Neural crest cell (in vitro differentiated cells): ENCODE results near the gene COL18A1. TPM values are rescaled to one million over a fixed set of nuclear protein-coding genes. Genes with fewer than 3 reads are reported as not detected.

Experiments used
- DNase-seq: peaks from one replicate; pipeline ENCODE4 v3.0.0; 2021; ENCODE audit warnings: low read depth, mixed read lengths, low spot score
- H3K27ac Mint-ChIP-seq: one replicate; pipeline ENCODE4 v1.8.0; 2021; ENCODE audit warnings: mild to moderate bottlenecking, mixed read lengths; ENCODE audit not compliant: unreplicated experiment
- H3K27me3 Mint-ChIP-seq: 2 replicates; pipeline ENCODE4 v1.8.0; 2021; ENCODE audit warnings: low read depth, mild to moderate bottlenecking, mixed read lengths
- H3K36me3 Mint-ChIP-seq: 2 replicates; pipeline ENCODE4 v1.8.0; 2021; ENCODE audit warnings: low read depth, mild to moderate bottlenecking, mixed read lengths
- H3K4me1 Mint-ChIP-seq: 2 replicates; pipeline ENCODE4 v1.8.0; 2021; ENCODE audit warnings: mixed read lengths
- H3K4me3 Mint-ChIP-seq: one replicate; pipeline ENCODE4 v1.8.0; 2021; ENCODE audit warnings: mild to moderate bottlenecking, mixed read lengths
- H3K9me3 Mint-ChIP-seq: 2 replicates; pipeline ENCODE4 v1.8.0; 2021; ENCODE audit warnings: mixed read lengths
- total RNA-seq: library from RNA; stranded (reverse); gene quantifications from 2 replicates; pipeline ENCODE4 v1.2.1, GENCODE V29; 2021
- TF ChIP-seq, protein P1 (sequence below): fragments of 200-600 bp; sonication (generic); conservative IDR thresholded peaks from 2 replicates; pipeline ENCODE4 v1.5.0; 2021; ENCODE audit warnings: antibody characterized with exemption, mild to moderate bottlenecking

Gene COL18A1
- total RNA-seq, 1 donor from 2014 or later: 19.2 TPM

DNA sequence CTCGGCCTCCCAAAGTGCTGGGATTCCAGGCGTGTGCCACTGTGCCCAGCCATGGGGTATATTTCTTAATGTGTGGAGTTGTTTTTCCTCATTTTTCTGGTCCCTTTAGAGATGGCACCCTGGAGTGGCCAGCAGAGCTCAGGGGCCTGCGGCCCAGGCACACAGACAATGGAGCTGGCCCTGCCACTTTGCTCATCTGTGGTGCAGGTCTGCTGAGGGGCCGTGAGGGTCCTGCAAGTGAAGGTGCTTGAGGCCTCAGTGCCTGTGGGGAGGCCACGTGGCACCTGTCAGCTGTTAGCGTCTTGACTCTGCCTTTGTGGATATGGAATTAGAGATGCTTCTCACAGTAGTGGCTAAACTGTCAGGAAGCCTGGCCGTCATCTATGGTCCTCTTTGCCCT, 7.5 kb downstream of the COL18A1 start:
- Mint-ChIP-seq H3K9me3 (no peaks in the 10 kb centered on the region), H3K27me3 (peaks cover 35% of the 10 kb centered on the region), H3K4me3 (no peak overlapping the region), H3K36me3 (no peaks in the 10 kb centered on the region), H3K27ac (no peak overlapping the region), H3K4me1 (peaks cover 21% of the 10 kb centered on the region)
- DNase-seq: no peak
- TF ChIP-seq, protein P1, sequence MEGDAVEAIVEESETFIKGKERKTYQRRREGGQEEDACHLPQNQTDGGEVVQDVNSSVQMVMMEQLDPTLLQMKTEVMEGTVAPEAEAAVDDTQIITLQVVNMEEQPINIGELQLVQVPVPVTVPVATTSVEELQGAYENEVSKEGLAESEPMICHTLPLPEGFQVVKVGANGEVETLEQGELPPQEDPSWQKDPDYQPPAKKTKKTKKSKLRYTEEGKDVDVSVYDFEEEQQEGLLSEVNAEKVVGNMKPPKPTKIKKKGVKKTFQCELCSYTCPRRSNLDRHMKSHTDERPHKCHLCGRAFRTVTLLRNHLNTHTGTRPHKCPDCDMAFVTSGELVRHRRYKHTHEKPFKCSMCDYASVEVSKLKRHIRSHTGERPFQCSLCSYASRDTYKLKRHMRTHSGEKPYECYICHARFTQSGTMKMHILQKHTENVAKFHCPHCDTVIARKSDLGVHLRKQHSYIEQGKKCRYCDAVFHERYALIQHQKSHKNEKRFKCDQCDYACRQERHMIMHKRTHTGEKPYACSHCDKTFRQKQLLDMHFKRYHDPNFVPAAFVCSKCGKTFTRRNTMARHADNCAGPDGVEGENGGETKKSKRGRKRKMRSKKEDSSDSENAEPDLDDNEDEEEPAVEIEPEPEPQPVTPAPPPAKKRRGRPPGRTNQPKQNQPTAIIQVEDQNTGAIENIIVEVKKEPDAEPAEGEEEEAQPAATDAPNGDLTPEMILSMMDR: no peak

DNA sequence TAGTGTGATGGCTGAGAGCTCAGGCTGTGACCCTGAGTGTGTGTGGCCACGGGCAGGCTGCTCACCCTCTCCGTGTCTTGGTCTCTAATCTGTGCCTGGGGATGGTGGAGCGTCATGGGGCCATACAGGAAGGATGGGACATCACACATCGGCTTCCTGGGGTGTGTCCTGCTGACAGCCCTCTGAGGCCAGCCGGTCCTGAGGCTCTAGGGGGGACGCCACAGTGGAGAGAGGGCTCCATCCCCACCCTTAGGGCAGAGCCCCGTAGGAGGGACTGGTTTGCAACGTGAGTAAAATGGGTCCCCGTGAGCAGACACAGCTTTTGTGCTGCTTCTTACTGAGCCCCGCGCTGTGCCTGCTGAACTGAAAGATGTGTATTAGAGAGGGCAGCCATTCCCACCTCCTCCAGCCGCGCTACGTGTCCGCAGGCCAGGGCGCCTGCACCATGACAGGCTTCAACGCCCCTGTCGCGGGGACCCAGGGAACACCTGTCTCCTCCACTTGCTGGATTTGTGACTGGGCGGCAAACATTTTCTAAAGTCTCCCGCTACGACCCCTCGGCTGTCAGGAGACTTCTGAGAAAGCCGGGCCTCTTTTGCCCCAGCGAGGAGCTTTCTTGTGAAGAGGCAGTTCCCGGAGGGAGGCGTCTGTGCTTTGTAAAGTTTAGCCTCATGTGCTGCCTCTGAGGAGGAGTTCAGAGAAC, 8.1 kb downstream of the COL18A1 start:
- DNase-seq: no peak
- TF ChIP-seq, protein P1: no peak
- Mint-ChIP-seq H3K36me3 (no peaks in the 10 kb centered on the region), H3K4me1 (peaks cover 21% of the 10 kb centered on the region), H3K27ac (no peak overlapping the region), H3K27me3 (peaks cover 29% of the 10 kb centered on the region), H3K9me3 (no peaks in the 10 kb centered on the region), H3K4me3 (no peak overlapping the region)

- no peak for DNase-seq
- H3K9me3 Mint-ChIP-seq: no peaks in the 10 kb centered on the region
- no peak overlapping the region for H3K4me3 Mint-ChIP-seq
- H3K27me3 Mint-ChIP-seq: peaks cover 27% of the 10 kb centered on the region
- peaks cover 22% of the 10 kb centered on the region for H3K4me1 Mint-ChIP-seq
- no peaks in the 10 kb centered on the region for H3K36me3 Mint-ChIP-seq
- TF ChIP-seq, protein P1: no peak
- H3K27ac Mint-ChIP-seq: no peak overlapping the region
Measured at GRCh38 chr21:45413922-45414321, 9.0 kb downstream of the COL18A1 start.

GRCh38 chr21:45414396-45415187, 9.6 kb downstream of the COL18A1 start:
- DNase-seq: no peak
- no peak overlapping the region for H3K27ac Mint-ChIP-seq
- H3K4me3 Mint-ChIP-seq: no peak overlapping the region
- peaks cover 25% of the 10 kb centered on the region for H3K4me1 Mint-ChIP-seq
- H3K9me3 Mint-ChIP-seq: no peaks in the 10 kb centered on the region
- TF ChIP-seq, protein P1: no peak
- peaks cover 28% of the 10 kb centered on the region for H3K27me3 Mint-ChIP-seq
- no peaks in the 10 kb centered on the region for H3K36me3 Mint-ChIP-seq

DNA sequence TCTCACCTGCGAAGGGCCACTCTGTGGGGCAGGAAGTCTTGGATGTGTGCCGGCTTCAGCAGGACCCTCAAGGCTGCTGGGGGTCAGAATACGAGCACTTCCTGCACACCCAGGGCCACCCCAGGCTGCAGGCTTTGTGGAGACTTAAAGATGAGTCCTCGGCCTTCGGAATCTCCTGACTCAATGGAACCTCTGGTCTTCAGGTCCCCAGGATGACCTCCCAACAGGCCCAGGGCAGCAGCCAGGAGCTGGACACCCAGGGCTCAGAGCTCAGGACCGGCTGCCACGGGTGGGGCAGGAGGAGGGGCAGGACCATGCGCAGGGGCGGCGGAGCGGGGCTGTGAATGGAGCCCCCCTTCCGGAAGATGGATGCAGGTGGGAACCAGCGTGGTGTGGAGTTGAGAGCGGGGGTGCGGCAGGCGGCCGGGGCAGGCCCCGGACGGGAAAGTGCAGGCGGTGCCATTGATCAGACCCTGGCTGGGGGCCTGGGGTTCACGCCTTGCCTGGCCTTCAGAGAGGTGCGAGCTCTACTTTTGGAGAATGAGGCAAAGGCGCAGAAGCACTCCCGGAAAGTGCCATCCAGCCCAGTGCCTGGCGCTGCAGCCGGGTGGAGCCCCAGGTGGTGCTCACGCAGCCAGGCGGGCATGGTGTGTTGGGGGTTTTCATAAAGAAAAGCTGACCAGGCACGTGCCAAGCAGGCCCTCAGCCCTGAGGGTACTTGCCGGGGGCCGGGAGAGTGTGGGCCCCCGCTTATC, 10.4 kb downstream of the COL18A1 start:
- peaks cover 28% of the 10 kb centered on the region for H3K27me3 Mint-ChIP-seq
- no peak overlapping the region for H3K27ac Mint-ChIP-seq
- TF ChIP-seq, protein P1: no peak
- no peak overlapping the region for H3K4me3 Mint-ChIP-seq
- peaks cover 30% of the 10 kb centered on the region for H3K4me1 Mint-ChIP-seq
- DNase-seq: no peak
- H3K9me3 Mint-ChIP-seq: no peaks in the 10 kb centered on the region
- H3K36me3 Mint-ChIP-seq: no peaks in the 10 kb centered on the region
